Measurements from ENCODE around the gene ACKR1. TPM values are rescaled to one million over a fixed set of nuclear protein-coding genes. Genes with fewer than 3 reads are reported as not detected.

The ACKR1 gene
- total RNA-seq, 3 donors from 2014 or later (not counting 1 experiment from before 2014, with no cell fraction given), result not detected

GRCh38 chr1:159211331-159212136 lies 6.9 kb downstream of the ACKR1 start:
- intact Hi-C loops (cut with micrococcal nuclease), result loop anchor here (2.0 kb wide), 2 partner anchors 51 to 79 kb away; no protein-coding TSS in a partner anchor
- Mint-ChIP-seq H3K9me3 (no peaks in the 10 kb centered on the region), H3K4me1 (no peaks in the 10 kb centered on the region), H3K36me3 (no peaks in the 10 kb centered on the region), H3K27ac (no peak overlapping the region), H3K4me3 (no peak overlapping the region), H3K27me3 (ENCODE audit: low read depth in 2 of 2) (peaks cover 45 to 71% of the 10 kb centered on the region in 2 donors)
- DNase-seq (peak; percentile 22 to 66), ATAC-seq (peak in 2 of 3 donors; percentile 55 to 62)
- H3K36me3 ChIP-seq (ENCODE audit: control insufficient read depth, insufficient read depth, low read length), result no peaks in the 10 kb centered on the region
- TF ChIP-seq CTCF (IDR thresholded peaks at IDR 0.05), result peak; percentile 83
- 40% methylated on average over 10 of the region's 11 CpGs for WGBS (ENCODE audit: insufficient coverage)
- no peaks in the 10 kb centered on the region for H3K9me3 ChIP-seq (ENCODE audit: control insufficient read depth, insufficient read depth, low read length)
- H3K27me3 ChIP-seq (ENCODE audit: control insufficient read depth, insufficient read depth, low read length), result peaks cover 4% of the 10 kb centered on the region
- no peak overlapping the region for H3K27ac ChIP-seq (ENCODE audit: low read length)
- no peak overlapping the region for H3K4me3 ChIP-seq (ENCODE audit: low read length)
- no peaks in the 10 kb centered on the region for H3K4me1 ChIP-seq (ENCODE audit: control insufficient read depth, insufficient read depth, low read length)

- H3K36me3 Mint-ChIP-seq, result no peaks in the 10 kb centered on the region
- intact Hi-C loops (cut with micrococcal nuclease), result loop anchor here (2.0 kb wide), 1 partner anchor 80 kb away; no protein-coding TSS in a partner anchor
- no peak for ATAC-seq
- no peak for DNase-seq
- no peaks in the 10 kb centered on the region for H3K4me1 Mint-ChIP-seq
- Histone ChIP-seq H3K27ac (ENCODE audit: low read length) (no peak overlapping the region), H3K4me1 (ENCODE audit: control insufficient read depth, insufficient read depth, low read length) (no peaks in the 10 kb centered on the region), H3K9me3 (ENCODE audit: control insufficient read depth, insufficient read depth, low read length) (no peaks in the 10 kb centered on the region), H3K4me3 (ENCODE audit: low read length) (no peak overlapping the region), H3K36me3 (ENCODE audit: control insufficient read depth, insufficient read depth, low read length) (no peaks in the 10 kb centered on the region), H3K27me3 (ENCODE audit: control insufficient read depth, insufficient read depth, low read length) (peaks cover 4% of the 10 kb centered on the region)
- no peak overlapping the region for H3K4me3 Mint-ChIP-seq
- no peak overlapping the region for H3K27ac Mint-ChIP-seq
- no peak for TF ChIP-seq CTCF (IDR thresholded peaks at IDR 0.05)
- H3K27me3 Mint-ChIP-seq (ENCODE audit: low read depth in 2 of 2), result peaks cover 43 to 71% of the 10 kb centered on the region in 2 donors
- H3K9me3 Mint-ChIP-seq, result no peaks in the 10 kb centered on the region
- WGBS (ENCODE audit: insufficient coverage), result 86% methylated on average over 4 of the region's 4 CpGs
These were observed 7.9 kb downstream of the ACKR1 start for GRCh38 chr1:159212596-159212995.

- H3K9me3 ChIP-seq (ENCODE audit: control insufficient read depth, insufficient read depth, low read length), result no peaks in the 10 kb centered on the region
- Mint-ChIP-seq H3K9me3 (no peaks in the 10 kb centered on the region), H3K36me3 (no peaks in the 10 kb centered on the region), H3K27ac (no peak overlapping the region), H3K4me3 (no peak overlapping the region), H3K27me3 (ENCODE audit: low read depth in 2 of 2) (peaks cover 34 to 58% of the 10 kb centered on the region in 2 donors), H3K4me1 (no peaks in the 10 kb centered on the region)
- TF ChIP-seq CTCF (IDR thresholded peaks at IDR 0.05), result peak; percentile 97
- peaks cover 2% of the 10 kb centered on the region for H3K27me3 ChIP-seq (ENCODE audit: control insufficient read depth, insufficient read depth, low read length)
- WGBS (ENCODE audit: insufficient coverage), result 7% methylated on average over 3 of the region's 5 CpGs
- intact Hi-C loops (cut with micrococcal nuclease), result no loop called here
- H3K27ac ChIP-seq (ENCODE audit: low read length), result no peak overlapping the region
- DNase-seq (peak in 1 of 2 donors; percentile 63), ATAC-seq (peak in 2 of 3 donors; percentile 62 to 74)
- no peak overlapping the region for H3K4me3 ChIP-seq (ENCODE audit: low read length)
- H3K4me1 ChIP-seq (ENCODE audit: control insufficient read depth, insufficient read depth, low read length), result no peaks in the 10 kb centered on the region
- no peaks in the 10 kb centered on the region for H3K36me3 ChIP-seq (ENCODE audit: control insufficient read depth, insufficient read depth, low read length)
These were observed 9.6 kb downstream of the ACKR1 start for GRCh38 chr1:159214149-159214760.
